Activated T-cell treated with anti-CD3 and anti-CD28 coated beads for 4 hours (primary cell): ENCODE measurements around the gene MACROD2.

Experiments
- DNase-seq: peaks from one replicate; pipeline ENCODE4 v3.0.0-alpha.2; 2020

MACROD2 gene

DNA sequence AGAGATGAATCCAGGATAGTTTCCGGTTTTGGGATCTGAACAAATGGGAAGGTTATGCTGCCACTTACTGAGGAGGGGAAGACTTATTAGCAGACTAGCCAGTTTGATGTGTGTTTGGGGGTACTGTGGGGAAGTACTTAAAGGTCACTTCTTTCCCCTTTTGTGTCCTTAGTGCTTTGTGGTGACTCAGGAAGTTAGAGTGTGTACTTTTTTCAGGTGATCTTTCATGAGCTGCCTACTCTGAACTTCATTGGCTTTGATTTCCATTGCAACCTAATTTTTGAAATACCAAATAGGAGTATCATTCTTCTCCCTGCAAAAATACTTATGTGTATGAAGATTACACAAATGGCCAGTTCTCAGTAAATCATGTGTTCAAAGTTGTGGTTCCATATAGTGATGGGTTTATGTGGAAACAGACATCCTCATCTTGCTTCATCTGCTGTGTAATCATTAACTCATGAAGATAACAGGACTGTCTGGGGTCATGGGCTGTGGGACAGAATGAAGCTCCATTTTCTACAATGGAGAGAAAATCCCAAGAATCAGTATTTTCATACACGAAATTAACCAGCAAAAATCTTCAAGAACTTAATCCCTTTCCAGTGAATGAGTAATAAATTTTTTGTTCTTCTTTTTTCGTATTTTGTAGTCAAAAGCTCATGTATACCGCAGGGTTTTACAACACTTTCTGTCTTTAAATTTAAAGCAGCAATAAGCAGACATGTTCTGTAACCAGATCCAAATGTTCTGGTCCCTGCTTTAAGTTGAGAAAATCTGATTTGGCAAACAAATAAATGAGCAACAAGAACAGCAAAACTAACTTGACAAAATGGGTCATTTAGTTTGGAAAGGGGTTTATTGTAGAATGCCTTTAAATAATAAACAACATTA, 614.3 kb downstream of the MACROD2 start:
- no peak for DNase-seq

DNA sequence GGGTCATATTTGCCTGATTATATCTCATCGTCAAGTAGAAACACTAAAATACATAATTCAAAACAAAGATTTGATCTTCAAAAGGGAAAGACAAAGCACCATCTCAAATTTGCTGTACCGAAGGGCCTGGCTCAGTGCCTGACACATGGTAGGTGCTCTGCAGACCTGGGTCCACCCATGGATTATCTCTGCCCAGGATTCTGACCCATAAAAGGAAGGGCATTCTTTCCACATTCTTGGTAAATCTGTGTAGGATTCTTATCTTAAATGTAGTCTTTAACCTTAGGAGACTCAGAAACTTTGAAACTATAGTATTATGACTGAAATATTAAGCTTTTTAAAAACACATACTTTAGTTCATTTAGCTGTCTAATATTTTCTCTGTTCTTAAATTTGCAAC, 616.2 kb downstream of the MACROD2 start:
- no peak for DNase-seq

DNA sequence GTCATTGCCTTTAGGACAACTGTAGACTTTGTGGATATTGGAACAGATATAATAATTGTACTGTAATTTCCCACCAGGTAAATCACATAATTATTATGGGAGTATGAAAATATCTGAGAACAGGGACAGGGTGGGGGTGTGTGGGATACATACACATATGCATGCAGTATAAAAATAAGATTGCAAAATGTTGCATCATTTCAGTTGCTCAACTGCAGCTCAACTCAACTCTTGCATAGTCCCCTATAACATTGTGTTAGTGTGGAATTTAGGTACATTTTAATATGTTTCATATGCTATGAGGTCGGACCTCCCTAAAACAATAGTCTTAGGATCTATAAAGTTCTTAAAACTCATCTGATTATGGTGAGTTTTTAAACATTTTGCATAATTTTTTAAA, 617.1 kb downstream of the MACROD2 start:
- DNase-seq = no peak

DNA sequence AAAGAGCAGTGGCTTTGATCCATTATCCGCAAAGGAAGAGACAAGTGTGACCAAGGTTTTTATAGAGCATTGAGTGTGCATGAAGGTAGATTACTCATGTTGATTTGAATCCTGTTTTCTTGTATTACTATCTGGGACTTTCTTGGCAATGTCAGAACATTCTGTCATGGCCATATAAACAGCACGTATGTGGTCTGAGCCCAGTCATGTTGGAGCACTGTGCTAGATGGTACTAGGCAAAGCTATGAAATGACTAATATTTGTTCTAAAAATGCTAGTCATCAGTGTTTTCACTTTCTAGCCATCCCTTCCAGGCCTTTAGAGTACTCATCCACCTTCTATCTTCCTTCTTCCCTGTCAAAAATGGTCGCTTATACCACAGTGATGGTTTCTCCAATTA, 620.7 kb downstream of the MACROD2 start:
- no peak for DNase-seq

DNA sequence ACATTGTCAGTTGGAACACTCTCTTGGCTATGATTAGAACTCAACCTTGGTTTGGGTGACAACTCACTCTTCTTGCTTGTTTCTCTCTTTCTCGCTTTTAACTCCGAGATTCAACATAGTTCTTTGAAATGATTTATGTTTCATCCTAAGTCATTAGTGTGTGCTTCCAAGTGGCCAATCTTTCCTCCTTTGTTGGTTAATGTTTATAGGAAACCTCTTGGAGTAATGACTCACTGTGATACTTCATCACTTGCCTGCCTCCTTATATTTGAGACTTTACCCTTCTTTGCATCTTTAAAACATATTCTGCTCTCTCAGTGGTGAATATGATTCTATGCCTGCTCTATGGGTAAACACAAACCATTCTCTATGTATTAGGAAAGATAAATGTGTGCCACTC, 621.8 kb downstream of the MACROD2 start:
- no peak for DNase-seq

DNA sequence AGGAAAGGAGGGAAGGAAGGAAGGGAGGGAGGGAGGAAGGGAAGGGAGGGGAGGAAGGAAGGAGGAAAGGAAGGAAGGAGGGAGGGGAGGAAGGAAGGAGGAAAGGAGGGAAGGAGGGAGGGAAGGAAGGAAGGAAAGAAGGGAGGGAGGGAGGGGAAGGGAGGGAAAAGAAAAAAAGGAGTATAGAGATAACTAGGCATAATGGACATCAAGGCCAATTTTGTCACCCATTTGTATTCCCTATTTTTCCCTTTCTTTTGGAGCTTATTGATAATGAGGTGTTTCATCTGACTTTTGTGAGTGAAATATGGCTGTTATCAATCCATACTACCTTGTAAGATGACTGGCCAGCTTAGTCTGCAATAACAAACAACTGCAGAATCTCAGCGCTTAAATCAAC, 624.1 kb downstream of the MACROD2 start:
- DNase-seq = no peak

DNA sequence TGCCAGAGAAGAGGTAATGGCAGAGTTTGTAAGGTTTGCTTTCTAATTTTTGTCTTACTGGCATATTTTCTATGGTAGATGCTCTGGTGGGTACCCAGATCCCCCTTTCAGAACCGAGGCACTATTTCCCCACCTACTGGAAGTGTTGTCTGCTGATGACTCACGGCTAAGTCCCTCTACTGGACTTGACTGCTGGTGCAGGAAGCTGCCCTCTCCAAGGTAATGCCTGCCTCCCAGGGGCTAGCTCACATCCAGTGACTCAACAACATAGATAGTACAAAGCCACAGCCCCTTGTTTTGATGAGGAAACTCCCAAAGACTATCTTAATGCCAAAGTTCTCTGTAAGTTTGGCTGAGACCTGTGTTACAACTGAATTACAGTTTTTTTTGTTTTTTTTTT, 627.5 kb downstream of the MACROD2 start:
- DNase-seq = no peak

DNA sequence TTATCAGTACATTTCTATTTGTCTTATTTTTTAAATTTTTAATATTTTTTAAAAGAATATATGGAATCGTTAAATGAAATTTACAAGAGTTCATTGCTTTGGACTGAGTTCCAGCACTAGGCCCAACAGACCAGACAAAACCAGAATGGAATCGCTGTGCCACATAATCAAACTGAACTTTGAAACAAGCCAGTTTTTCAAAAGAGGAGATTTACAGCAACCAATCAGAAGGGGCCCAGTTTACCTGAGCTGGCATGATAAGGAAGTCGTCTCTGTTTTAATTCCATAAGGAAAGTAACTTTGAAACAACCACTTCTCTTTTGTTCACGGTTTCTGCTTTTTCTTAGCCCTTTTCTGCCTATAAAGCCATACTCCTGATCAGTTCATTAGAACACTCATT, 635.7 kb downstream of the MACROD2 start:
- DNase-seq = no peak

DNA sequence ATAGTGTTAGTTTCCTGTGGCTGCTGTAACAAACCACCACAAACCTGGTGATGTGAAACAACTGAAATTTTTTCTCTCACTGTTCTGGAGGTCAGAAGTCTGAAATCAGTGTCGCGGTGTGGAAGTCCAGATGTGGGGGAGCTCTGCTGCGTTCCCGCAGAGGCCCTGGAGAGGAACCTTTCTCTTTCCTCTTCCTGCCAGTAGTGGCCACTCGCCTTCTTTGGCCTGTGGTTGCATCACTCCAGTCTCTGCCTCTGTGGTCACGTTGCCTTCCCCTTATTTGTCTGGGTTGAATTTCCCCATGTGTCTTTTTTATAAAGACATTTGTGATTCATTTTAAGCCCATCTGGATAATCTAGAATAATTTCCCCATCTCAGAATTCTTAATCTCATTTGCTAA, 637.6 kb downstream of the MACROD2 start:
- no peak for DNase-seq

DNA sequence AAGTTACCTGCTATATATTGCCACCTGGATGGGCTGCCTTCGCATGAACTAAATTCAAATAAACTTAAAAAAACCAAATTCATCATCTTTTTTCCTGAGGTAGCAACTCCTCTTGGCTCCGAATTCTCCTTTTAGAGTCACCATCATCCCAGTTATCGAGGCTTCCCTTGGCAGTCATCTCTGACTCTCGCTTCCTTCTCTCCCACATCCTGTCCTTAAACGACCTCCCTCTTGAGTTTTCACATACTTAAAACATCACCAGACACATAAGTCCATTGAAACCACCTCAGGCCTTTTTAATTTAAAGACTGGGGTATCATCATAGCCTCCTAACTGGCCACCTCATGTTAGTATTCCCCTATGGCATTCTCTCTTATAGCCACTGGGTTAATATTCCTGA, 638.2 kb downstream of the MACROD2 start:
- DNase-seq = no peak

DNA sequence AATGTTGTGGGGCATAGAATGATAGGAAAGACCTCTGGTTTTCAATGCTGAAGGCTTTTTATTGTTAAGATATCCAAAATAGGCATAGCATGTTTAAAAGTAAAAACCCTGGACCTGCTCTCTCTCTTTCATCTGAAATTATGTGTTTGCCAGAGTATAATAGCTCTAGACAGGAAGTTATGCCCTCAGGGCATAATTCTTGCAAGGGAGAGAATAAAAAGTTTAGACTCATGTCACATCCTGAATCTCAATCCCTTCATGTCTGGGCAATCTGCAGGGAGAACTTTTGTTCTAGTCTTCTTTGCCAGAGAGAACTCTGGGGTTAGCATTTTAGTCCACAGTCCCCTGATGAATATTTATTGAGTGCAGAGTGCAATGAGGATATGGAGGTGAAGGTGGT, 639.3 kb downstream of the MACROD2 start:
- DNase-seq = no peak

DNA sequence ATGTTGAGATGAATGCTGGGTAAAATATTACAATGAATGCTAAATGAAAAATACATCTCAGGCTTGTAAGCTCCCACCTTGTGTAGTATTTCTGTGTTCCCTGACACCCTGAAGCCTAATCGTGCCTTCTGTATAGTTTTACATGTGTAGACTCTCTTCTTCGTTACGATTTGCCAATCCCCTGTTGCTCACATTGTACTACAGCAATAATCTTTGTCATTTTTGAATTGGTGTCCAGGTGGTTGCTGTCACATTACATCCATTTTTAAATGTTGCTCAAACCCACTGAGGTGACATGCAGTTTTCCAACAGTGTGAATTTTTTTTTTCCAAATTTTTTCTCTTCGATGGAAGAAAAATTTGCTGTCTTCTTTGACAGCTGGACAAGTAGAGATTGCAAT, 642.1 kb downstream of the MACROD2 start:
- no peak for DNase-seq

DNA sequence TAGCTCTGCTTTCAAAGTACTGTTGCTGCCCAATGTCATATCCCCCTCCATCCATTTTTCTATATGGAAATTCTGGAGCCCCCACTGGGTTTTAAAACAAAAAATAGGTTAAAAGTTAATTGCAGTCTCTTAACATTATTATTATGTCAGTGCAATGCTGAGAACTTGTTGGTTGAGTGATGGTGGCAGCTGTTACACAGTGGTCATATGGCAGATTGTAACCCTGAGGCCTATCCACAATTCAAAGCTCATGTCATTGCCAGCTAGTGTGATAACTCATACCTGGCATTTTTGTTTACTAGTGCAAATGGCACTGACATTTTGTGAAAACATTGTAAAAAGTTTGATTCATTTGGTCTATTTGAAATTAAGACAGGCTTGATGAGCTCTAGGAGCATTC, 647.8 kb downstream of the MACROD2 start:
- no peak for DNase-seq

DNA sequence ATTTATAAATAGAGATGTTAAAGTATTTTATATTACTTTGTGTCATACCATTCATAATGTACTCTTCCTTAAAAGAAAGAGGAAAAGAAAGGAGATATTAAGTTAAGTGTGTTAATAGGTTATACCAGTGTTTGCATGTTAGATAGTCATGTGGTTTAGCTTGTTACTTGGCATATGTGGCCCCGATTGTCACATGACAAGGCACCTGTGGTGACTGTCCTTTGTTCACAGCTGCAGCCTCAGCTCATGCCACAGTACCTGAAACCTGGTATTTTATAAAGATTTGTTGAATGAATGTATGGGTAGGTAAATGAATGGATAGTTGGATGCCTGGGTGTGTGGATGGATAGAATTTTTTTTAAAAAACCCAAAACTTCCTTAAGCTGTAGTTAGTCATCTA, 648.2 kb downstream of the MACROD2 start:
- no peak for DNase-seq

DNA sequence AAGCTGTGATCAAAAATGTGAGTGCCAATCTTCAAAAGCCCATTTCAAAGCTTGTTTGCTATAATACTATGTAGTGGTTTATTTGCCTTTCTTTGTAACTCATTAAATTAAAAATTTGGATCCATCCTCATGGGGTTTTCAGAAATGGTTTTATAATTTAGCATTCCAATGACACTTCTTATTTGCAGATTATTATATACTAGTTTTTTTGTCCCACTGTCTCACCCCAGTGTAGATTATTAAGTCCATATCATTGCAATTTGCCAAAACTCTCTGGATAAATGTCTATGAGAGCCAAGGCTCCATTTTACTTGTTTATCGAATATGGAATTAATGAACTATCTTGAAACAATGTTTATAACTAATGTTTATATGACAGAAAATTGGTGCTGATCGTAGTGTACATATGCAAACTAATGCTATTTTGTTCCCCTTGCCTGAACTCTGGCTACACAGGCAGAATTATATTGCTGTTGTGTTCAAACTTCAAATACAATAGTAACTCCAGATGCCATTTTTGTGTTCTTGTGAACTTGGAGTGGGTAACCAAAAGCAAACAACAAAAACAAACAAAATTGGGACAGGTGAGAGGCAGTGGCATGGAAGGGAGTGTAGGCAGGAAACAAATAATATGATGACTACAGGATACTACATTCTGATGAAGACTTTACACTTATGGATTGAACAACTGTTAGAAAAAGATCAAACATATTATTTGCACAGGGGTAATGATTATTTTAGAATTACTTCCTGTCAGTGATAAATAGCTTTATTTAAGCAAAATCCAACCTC, 649.2 kb downstream of the MACROD2 start:
- DNase-seq = no peak

DNA sequence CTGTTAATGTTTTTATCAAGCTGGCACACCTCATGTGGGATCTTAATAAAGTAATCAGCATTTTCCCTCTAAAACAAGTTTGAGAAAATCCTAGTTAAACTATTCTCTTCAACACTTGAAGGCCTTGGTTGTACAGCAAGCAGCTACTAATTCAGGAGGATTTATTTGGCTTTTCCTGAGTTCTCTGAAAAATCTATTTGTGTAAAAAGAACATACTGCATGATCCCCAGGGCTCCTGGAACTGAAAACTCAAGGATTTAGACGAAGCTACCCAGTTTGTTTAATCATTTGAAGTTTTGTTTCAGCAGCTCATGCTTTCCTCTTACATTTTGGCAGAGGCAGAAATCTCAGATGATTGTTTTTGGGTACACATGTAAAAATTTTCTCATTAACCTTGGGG, 651.7 kb downstream of the MACROD2 start:
- no peak for DNase-seq

DNA sequence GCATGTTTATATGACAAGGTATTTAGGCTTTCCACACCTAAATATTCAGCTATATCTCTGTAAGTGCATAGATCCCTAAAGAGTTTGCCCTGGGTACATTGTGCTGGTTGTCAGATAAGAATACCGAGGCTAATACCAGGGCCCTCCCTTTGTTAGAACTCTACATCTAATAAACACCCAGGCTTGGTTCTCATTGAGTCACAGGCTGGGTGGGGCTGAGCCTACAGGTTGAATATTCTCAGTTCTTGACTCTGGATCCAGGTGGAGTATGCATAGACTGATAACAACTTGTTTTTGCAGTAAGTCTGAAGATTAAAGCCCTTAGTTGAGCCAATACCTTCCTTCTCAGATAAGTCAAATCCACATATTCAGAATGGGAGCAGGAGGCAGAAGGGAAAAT, 654.3 kb downstream of the MACROD2 start:
- DNase-seq = no peak

DNA sequence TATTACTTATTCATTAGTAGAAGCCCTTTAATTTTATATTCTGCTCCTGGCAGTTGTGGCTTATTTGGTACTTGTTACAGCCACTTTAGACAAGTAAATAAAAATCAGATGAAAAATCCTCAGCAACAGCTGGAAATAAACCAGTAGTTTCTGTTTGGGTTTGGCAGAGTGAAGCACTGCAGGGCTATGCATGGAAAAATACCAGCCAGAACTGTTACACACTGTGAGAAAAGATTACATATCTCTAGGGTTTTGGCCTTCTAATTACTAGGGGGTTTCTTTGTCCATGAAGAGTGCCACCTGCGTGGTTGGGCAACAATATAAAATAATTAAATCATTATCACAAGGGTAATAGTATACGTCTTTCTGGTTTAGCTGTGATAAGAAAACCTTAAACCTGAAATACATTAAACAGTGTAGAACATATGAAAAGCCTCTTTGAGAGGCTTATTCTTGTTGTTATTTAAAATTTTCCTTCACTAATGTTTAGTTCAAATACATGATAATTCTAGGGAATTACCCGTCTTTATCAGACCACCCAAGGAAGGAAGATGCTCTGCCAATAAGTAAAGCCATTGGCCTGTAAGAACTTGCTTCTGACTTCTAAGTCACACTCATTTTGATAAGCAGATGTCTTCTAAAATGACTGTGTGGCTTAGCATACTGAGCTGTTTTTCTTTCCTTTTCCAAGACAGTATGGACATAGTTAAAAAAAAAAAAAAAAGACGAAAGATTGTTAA, 662.1 kb downstream of the MACROD2 start:
- DNase-seq = no peak

DNA sequence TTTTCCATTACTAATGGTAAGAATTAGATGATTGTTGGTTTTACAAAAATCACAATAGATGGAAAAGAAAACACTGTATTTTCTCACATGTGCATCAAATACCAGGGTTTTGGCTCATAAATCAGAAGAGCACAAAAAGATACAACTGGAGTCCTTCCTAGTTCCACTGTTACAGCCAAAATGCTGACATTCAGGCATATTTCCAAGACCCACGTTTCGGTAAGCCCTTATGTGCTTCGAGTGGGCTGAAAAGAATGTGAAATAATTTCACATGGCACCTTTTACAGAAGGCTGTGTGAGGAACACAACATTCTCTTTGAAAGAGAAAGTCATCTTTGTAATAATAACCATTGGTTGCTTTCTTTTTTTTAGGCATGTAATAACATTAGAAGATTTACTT, 668.8 kb downstream of the MACROD2 start:
- no peak for DNase-seq

DNA sequence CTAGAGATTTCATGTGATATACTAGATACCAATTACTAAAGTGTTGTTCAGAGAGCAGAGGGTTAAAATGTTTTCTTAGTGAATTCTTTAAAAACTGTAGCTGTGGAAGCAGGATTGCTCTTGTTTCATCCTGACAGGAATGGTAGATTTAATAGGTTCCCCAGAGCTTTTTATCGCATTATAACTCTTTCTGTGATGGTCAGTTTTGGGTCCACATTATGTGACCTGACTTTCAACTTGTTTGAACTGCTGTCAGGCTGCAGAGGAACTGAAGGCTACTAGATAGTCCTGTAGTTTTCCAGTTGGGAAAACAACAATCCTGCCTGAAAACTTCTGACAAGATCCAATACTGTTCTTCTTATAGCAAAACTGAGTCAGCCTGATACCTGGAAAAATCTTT, 671.4 kb downstream of the MACROD2 start:
- DNase-seq = no peak

DNA sequence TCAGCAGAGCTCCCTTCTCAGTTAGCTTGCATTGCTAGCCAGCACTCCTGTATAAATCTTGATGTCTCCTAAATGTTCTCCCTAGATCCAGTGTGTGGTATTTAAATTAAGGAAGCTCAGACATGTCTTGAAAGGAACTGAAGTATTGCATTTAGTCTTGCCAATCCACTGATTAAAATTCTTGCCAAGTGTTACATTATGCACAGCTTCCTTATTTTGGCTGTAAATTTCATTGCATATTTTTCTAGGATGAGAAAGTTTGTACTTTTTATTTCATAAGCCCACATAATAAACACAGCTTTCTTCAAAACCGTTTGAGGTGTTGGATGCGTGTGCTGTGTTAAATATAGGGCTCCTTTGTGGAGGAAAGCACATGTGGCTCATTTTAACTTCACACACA, 671.9 kb downstream of the MACROD2 start:
- no peak for DNase-seq

DNA sequence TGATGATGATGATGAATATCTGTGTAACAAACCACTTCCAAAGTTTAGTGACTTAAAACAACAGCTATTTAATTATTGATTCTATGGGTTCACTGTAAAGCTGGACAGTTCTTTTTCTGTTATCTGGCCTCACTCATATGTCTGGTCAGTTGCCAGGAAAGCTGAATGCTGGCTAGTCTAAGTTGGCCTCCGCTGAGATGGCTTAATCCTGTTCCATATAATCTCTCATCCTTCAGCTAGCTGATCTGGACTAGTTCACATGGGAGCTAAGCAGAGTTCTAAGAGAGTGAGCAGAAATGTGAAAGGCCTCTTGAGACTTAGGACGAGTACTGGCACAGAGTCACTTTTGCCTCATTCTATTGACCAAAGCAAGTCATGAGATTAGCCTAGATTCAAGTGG, 676.8 kb downstream of the MACROD2 start:
- DNase-seq = no peak

DNA sequence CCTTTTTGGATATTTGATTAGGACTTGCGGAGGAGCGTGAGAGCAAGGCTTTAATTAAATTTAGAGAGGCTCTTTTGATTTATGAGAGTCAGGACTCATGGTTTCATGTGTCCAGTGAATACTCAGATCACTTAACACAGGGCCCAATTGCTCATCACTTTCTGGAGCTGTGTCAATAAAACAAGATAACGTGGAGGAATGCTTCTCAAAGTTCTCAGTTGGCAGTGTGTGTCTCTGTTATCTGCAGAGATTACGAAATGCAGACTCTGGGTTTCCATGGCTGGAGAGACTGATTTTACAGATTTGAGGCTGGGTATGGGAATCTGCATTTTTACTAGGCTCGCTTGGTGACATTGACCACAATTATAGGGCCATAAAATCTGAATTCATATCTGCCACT, 677.8 kb downstream of the MACROD2 start:
- no peak for DNase-seq

DNA sequence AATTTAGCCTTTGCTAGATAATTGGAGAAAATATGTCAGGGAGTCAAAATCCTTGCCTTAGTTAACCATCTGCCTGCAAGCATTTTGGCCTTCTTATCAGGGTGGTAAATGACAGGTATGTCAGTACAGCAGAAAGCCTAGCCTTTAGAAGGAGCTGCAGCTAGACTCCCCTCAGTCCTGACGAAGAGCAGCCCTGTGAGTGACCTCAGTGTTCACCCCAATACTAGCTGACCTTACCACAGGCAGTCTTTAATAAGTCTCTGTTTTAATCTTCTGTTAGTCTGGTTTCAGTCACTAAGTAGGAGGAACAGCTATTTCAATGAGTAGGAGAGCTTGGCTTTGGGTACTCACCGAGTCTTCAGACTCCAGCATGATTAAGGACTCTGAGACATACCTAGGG, 682.1 kb downstream of the MACROD2 start:
- DNase-seq = no peak
